ENCODE data around the gene CDC6. TPM values are rescaled to one million over a fixed set of nuclear protein-coding genes. Genes with fewer than 3 reads are reported as not detected.

CDC6 gene
- total and polyA plus RNA-seq, 2 of the 8 experiments (the other 6 are each of a cell fraction or from before 2014, with no cell fraction given) = 50.5 to 140 TPM

GRCh38 chr17:40329839-40330794, 42.4 kb downstream of the CDC6 start (continued):
- TF ChIP-seq EGR1 (IDR thresholded peaks at IDR 0.05; ENCODE audit: borderline replicate concordance, low read depth, low read length) = no peak
- no peak for TF ChIP-seq RFX5 (IDR thresholded peaks at IDR 0.05; ENCODE audit: borderline replicate concordance, low read depth, low read length)
- no peak for TF ChIP-seq RAD21 (IDR thresholded peaks at IDR 0.05 in 1 of 2, conservative IDR thresholded peaks at IDR 0.05 in 1 of 2; ENCODE audit: low read depth in 2 of 2, low read length in 2 of 2)
- no peak for TF ChIP-seq SRF (IDR thresholded peaks at IDR 0.05; ENCODE audit: low read depth, low read length)
- TF ChIP-seq E2F6 (IDR thresholded peaks at IDR 0.05) = no peak
- TF ChIP-seq RBBP5 (IDR thresholded peaks at IDR 0.05; ENCODE audit: borderline replicate concordance, low read depth, low read length) = no peak
- no peak for TF ChIP-seq NRF1 (IDR thresholded peaks at IDR 0.05; ENCODE audit: low read depth, low read length)
